Muscle of arm (tissue), 12 donors: ENCODE measurements around the gene VIPR2. TPM values are rescaled to one million over a fixed set of nuclear protein-coding genes. Genes with fewer than 3 reads are reported as not detected.
"Not testable (repeated sequence)": the region's sequence is repeated elsewhere in the genome, so short reads cannot be mapped to it uniquely, and the experiment has no call there.

Experiments used
- DNase-seq: peaks from one replicate; pipeline ENCODE4 v3.0.0-alpha.2; 2013
- polyA plus RNA-seq, 12 donors: library from polyadenylated mRNA; unstranded; fragments of 120-200 nt; gene quantifications; one replicate each; pipeline ENCODE4 v1.2.1, GENCODE V29; 2013; ENCODE audit not compliant: insufficient read length in 12 of 12

Gene VIPR2
- polyA plus RNA-seq, 12 donors = 5.2 to 11.6 (median 9.0) TPM; not detected in 1

DNA sequence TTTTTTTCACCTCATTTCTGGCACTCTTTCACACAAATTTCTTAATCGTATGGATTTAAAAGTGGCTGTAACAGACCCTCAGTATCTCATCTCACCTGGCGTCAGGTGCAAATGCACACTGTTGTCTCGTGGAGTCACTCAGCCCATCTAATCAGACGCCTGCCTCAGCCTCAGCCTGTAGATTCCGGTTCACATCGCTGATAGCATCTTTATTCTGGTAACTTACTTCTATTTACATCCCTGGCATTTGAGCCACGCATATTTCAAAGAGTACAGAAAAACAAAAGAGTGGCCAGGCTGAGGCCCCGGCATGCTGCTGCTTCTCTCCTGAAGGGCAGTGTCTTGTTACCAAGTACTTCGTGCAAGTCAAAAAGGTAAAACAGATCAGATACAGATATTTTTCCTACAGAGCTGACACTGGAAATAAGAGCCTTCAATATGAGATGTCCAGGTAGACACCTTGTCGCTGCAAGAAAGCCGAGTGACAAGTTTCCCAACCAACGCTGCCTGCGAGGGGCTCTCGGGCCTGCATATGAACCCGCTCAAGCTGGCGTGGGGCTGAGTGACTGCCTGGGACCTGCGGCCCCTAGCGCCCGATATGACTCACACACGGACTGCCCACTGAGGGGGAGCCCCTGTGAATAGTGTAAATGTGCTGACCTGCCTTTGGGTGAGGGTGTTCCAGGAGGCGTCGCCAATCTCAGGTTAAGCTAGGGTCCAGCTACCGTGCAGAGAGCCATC lies 4.3 kb downstream of the VIPR2 start:
- no peak for DNase-seq

DNA sequence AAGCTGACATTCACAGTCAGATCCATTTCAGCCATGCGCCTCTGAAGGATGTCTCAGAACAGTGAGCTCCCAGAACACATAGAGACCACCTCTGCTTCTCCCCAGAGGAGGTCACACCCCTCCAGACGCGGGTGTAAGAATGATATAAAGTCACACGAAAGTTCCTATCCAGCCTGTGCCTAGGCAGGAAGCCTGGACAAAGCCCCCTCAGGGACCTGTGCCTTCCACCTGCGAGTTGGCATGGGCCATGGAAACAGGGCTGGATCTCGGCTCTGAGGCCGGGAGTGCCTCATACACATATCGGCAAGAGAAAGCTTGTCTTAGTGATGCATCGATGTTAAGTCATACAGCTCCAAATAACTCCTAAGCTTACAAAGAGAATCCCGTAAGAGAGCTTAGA lies 5.0 kb downstream of the VIPR2 start:
- DNase-seq = no peak

DNA sequence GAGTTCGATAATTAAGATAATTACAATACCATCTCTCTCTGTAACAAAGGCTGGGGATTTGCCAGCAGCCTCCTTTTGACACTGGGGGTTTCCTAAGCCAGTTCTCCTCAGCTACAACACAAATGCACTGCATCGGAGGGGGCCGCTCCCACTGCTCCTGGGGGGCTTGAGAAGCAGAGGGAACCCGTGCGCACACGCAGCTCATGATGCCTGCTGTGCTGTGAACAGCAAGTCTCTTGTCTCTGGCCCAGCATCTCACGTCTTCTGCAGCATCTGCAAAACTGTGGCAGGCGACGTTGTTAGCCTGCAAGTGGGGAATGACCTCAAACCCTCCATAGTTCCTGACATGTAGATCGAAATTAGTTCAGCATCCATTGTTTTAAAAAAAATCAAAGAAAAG lies 5.5 kb downstream of the VIPR2 start:
- no peak for DNase-seq

DNA sequence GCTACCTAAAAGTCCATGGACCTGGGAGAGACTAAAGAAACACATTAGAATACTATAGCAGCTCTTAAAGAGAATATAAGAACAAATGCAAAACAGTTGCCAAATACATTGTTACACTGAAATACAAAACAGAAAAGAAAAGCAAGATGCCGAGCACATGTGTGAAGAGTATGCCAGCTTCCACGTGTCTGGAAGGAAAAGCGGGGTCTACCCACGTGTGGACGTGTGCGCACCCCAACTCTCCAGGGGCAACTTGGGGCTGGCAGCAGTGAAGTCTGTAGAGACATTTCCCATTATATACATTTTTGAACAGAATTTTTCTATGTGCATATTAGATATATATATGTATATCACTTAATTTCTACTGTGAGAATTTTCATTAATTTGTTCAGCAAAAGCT lies 6.2 kb downstream of the VIPR2 start:
- DNase-seq = no peak

DNA sequence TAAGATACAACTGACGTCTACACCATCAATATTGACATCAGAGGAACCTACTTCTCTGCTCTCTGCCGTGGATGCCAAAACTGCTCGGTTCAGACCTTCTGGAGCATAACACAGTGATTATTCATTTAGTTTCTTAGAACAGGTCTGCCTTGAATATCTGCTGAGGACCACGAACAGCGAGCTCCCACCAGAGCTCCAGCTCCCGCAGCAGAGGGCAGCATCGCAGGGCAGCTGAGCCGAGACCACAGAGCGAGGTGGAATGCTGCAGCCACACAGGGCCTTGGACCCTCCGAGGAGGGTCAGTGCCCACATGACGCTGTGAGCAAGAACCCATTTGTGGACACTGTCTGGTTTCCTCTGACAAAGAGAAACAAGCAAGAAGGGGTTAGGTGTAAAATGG lies 6.8 kb downstream of the VIPR2 start:
- no peak for DNase-seq

DNA sequence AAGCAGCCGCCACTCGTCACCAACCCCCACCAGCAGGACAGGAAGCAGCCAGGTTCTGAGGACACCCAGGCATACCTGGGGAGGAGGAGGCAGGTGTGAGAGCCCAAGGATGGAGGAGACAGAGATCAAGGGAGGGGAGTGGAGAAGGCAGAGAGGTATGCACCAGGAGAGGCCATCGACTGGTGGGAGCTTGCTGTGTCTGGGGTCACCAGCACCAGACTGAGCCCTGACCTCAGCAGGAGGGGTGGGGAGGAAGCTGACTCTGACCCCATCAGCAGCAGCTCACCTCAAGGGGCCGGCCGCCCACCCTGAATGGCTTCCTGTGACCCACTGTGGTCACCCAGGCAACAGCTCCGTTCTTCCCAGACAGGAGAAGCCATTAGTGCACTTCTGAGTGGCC lies 7.8 kb downstream of the VIPR2 start:
- no peak for DNase-seq

DNA sequence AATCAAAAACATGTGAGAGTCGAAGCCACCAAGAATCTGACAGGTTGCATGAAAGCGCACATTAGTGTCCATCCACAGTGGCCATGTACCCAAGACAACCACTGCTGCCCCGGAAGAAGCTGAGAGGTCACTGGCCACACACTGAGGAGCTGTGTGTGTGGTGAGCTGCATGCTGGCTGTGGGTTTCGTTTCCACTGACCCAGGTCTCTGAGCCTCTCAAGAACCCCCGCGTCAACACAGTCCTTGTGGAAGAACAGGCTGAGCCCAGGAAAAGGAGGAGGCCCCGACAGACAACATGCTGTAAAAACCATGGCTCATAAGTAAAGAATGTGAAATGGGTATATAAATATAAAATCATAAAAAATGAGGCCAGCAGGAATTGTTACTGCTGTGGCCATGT lies 8.2 kb downstream of the VIPR2 start:
- DNase-seq = no peak

DNA sequence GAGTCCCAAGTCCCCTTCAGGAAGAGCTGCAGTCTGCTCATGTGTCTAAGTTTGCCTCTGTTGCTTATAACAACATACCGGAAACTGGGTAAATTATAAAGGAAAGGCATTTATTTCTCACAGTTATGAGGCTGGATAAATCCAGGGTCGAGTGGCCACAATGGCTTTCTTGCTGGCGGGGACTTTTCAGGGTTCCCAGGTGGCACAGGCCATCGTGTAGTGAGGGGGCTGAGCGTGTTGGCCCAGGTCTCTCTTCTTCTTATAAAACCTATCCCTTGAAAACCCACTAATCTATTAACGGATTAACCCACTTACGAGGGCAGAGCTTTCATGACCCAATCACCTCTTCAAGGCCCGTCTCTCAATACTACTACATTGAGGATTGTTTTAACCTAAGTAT lies 8.7 kb downstream of the VIPR2 start:
- DNase-seq = no peak

DNA sequence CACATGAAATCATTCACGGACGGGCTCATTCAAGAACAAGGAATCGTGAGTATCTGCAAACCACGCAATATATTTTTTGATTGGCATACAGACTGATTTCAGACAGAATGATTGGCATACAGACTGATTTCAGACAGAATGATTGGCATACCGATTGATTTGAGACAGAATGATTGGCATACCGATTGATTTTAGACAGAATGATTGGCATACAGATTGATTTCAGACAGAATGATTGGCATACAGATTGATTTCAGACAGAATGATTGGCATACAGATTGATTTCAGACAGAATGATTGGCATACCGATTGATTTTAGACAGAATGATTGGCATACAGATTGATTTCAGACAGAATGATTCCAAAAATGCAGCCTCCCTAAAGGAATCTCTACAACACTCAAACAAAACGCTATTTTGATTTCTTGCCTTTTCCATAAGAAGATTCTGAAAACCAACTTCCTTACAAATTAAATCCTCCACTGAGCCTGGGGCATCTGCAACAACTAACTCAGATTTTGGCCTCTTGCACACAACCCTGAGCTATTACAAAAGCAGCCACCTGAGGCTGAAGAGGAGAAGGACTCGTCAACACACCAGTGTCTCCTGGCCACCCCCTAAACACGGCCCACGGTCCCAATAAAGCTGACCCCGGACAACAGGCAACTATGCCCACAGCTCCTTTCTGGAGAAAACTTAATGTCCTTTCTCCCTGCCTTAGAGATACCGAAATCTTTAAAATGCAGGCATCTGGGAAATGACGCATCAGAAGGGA lies 11.8 kb downstream of the VIPR2 start:
- DNase-seq = not testable (repeated sequence)

DNA sequence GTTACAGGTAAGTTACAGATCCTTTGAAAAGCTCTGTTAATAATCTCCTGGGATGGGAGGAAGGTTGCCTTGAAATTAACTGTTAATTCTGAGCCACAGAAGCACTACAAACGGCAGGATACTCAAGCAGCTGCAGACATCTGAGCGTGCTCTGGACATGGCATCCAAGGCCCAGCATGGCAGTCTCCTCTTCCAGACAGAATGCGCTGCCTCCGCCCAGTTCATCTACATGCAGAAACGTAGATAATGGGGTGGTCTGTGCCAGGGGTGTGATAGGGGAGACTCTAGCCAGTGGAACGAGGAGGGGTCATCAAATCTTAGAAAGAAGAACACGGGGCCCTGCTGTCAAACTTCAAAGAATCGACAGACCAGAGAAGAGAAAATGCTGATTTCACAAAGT lies 13.8 kb downstream of the VIPR2 start:
- DNase-seq = no peak

DNA sequence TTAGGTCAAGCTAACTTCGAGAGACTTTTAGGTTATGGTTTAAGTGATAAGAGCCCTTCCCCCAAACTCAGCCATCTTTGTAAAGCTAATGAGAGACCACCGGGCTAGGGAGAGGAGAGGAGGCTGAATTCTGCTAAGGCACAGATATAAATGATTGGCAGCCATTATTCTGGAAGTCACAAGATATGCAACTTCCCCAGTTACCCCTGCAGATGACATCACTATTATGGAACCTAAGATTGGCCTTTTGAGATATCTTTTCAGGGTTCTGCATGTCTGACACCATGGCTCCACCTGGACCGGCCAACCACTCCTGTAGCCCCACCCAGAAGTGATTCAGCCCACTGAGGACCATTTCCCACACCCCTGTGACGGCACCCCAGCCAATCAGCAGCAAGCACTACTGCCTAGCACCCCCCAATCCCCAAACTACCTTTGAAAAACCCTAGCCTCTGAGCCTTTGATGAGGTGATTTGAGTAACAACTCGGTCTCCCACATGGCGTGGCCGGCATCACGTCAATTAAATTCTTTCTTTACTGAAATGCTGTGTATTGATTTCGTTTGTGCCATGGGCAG lies 14.4 kb downstream of the VIPR2 start:
- no peak for DNase-seq

DNA sequence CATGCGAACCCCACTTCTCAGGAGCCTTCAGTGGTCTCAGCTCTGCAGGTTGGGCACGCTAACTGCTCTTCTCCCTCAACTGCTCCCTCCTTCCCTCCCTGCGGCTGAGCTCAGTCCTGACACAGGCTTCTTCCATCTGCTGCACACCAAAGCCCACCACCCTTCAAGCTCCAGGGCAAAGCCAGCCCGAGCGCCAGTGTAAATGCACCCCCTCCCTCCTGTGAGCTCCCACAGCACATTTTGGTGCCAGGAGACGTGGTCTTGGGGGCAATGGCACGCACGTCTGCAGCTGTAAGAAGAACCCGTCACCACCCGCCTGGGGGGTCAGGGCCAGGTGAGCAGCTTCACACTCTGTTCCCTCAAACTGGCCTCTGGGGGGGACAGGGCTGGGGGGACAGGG lies 15.9 kb downstream of the VIPR2 start:
- DNase-seq = no peak

DNA sequence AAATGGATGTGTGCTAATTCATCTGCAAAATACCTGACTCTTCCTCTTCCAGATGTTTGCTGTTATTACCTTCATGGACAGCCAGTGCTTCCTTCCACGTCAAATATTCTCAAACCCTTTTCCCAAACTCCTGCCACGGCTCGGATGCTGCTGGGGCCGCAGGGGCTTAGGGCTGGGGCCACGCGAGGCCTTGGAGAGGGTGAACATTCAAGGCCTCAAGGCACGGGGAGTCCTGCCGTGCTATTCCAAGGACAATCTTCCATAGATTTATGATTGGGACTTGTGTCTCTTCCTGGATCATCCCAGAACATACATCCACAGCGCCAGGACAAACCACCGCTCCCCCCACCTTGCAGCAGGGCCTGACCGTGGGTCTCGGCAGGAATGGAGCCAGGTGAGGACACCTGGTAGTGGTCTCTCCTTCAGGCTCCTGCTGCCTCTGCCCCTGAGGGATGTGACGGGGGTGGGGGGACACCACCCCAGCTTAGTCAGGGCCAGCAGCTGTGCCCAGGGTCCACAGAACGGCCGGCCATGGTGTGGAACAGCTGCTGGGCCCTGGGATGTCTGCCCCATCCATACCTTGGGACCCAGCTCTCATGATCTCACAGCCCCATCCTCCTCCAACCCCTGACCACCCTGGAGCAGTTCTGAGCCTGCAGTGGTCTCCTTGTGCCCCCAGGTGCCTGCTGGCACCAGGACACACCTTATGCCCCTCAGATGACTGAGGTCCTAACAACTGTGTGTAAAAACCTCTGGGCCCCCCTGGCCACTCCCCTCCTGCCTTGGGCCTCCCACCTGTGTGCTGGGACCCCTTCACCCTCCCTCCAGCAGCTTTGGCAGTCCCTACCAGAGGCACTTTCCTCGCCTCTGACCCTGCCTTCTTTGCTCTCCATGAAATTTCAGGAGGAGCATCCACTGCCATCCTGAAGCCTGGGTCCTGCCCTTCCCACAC lies 16.7 kb downstream of the VIPR2 start:
- no peak for DNase-seq

DNA sequence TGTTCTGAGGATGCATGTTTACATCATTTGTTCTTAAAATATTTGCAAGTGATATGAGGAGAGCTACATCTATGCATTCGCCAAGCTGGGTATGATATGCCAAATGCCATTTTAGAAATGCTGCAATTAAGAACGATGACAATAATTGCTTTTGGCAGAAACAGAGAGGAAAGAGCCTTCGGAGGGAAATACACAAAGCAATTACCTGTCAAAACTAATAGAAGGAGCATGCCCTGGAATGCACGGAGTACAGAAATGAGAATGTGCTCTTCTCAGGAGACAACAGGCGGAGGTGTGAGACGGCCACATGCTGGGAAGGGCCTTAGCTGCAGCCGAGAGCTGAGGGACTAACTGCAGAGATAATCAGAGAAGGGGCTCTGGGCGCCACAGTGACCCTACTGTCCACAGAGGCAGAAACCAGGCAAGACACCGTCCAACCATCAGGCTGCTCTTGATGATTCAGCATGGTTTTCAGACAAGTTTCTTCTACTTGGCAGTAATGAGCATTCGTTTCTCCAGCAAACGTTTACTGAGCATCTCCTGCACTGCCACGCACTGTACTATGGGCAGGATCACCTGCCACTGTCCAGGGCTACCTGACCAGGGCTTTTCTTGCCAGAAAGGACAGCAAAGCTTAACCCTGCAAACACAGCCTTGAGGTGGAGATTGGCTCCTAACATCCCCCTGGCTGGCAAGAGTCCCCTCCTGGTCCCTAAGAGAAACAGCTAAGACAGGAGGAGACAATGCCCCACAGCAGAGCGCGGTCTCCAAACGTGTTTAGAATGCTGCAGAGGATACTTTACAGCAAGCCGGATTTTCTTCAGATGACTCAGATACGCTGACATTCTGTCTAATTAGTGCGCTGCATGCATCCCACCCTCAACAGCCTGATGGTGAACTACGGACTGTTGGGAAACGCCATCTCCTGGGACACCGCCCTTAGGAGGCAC lies 18.1 kb downstream of the VIPR2 start:
- DNase-seq = no peak

DNA sequence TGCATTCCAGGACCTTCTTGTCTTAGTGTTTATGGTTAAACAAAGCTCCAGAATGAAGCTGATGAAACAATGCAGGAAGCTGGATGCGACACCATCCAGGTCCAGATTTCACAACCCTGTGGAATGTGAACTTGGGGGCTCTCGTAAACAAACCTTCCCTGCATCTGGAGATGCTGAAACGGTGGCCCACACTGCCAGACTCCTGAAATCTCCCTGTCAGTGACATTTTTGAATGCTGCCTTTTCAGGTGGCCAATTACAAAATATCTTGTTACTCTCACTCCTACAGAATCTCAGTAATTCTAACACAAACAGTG lies 18.8 kb downstream of the VIPR2 start:
- DNase-seq = no peak

DNA sequence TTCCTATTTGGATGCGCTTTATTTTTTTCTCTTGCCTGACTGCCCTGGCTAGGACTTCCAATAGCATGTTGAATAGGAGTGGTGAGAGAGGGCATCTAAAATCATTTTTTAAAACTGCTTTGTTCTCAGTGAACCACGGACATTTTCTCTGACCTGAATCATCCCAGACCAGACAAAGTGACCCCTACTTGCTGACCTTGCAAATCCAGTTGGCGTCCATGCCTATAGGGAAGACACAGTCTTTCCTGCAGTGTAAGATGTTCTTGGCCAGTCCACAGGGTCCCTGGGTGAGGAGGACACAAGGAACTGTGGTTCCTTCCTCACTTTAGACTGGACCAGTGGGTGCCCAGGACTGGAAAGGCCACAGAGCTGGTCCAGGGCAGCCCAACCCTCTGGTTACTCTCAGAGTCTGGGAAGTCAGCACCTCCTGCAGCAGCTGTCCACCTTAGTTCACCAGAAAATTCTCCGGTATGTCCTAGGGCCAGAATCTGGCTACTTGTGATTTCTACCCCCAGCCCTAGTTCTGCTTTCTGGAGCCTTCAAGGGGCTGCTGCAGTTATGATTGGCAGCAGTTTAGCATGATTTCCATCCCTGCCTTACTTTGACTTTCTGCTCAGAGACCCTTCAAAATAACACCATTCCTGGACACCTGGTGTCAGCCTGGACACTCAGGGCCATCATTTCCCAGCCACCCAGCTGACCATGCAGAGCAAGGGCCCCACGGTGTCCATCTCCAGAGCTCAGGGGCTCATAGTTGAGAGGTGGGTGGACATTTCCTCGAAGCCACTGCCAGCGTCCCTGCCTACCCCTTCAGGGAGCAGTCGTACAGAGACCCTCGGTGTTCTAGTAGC lies 19.3 kb downstream of the VIPR2 start:
- no peak for DNase-seq

DNA sequence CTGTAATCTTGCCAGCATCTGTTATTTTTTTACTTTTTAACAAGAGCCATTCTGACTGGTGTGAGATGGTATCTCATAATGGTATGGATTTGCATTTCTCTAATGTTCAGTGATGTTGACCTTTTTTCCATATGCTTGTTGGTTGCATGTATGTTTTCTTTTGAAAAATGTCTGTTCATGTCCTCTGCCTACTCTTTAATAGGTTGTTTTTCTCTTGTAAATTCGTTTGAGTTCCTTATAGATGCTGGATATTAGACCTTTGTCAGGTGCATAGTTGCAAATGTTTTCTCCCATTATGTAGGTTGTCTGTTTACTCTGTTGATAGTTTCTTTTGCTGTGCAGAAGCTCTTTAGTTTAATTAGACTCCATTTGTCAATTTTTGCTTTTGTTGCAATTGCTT lies 20.9 kb downstream of the VIPR2 start:
- not testable (repeated sequence) for DNase-seq

DNA sequence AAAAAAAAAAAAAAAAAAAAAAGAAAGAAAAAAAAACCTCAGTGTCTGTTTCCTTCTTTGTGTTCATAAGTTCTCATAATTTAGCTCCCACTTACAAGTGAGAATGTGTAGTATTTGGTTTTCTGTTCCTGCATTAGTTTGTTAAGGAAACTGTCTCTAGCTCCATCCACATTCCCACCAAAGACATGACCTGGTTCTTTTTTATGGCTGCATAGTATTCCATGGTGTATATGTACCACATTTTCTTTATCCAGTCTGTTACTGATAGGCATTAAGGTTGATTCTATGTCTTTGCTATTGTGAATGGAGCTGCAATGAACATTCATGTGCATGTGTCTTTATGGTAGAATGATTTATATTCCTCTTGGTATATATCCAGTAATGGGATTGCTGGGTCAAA lies 21.4 kb downstream of the VIPR2 start:
- DNase-seq = not testable (repeated sequence)

DNA sequence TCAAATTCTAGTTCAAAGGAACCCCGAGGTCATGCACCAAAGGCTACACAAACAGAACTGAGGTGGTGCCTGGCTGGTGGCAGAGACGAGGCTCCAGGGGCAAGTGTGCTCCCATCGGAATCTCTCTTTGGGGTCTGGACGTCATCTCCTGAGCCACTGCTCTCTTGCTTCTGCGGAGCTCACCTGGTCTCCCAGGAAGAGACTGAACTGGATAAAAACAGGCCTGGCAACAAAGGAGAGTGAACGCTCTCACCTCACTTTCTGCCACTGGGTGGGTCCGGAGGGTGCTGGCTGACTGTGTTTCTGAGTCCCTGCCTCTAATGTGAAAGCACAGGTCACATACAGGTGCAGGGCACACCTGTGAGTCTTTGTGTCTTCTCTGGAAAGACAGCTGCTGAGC lies 22.4 kb downstream of the VIPR2 start:
- no peak for DNase-seq

DNA sequence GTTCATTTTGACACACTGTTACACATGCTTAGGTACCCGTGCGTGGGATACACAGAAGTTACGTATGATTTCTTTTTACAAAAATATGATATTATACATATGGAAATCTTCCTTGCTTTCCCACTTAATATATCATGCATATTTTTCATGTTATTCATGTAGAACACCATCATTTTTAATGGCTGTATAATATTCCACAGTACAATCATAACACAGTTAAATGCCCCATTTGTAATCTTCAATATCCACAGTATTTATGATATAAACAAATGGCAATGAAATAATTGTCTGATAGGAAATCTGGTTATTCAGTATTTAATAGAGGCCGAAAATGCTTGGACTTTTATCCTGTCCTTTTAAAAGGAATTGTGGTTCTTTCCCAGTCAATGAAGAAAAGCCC lies 23.2 kb downstream of the VIPR2 start:
- no peak for DNase-seq
